HG03439 (cell line): ENCODE data around the gene INPP5J.
A peak's percentile ranks its signal among the peaks of the same experiment; 100 is the strongest.
"Not testable (repeated sequence)": the region's sequence is repeated elsewhere in the genome, so short reads cannot be mapped to it uniquely, and the experiment has no call there.

Source experiments
- ATAC-seq: cut with Tn5 transposase; IDR thresholded peaks from one replicate; pipeline ENCODE4 v1.9.1; 2021; ENCODE audit warnings: mild to moderate bottlenecking, moderate library complexity; ENCODE audit not compliant: unreplicated experiment

INPP5J gene, protein sequence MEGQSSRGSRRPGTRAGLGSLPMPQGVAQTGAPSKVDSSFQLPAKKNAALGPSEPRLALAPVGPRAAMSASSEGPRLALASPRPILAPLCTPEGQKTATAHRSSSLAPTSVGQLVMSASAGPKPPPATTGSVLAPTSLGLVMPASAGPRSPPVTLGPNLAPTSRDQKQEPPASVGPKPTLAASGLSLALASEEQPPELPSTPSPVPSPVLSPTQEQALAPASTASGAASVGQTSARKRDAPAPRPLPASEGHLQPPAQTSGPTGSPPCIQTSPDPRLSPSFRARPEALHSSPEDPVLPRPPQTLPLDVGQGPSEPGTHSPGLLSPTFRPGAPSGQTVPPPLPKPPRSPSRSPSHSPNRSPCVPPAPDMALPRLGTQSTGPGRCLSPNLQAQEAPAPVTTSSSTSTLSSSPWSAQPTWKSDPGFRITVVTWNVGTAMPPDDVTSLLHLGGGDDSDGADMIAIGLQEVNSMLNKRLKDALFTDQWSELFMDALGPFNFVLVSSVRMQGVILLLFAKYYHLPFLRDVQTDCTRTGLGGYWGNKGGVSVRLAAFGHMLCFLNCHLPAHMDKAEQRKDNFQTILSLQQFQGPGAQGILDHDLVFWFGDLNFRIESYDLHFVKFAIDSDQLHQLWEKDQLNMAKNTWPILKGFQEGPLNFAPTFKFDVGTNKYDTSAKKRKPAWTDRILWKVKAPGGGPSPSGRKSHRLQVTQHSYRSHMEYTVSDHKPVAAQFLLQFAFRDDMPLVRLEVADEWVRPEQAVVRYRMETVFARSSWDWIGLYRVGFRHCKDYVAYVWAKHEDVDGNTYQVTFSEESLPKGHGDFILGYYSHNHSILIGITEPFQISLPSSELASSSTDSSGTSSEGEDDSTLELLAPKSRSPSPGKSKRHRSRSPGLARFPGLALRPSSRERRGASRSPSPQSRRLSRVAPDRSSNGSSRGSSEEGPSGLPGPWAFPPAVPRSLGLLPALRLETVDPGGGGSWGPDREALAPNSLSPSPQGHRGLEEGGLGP

GRCh38 chr22:31122532-31123291 is at the start of gene INPP5J:
Gene INPP5J, plus strand, starts transcription at chr22:31122966. Its CDS starts 49 bp downstream, at chr22:31123015.
- ATAC-seq, result no peak

GRCh38 chr22:31073125-31073524 is 49.6 kb upstream of the INPP5J start:
- not testable (repeated sequence) for ATAC-seq

- not testable (repeated sequence) for ATAC-seq
Observed at GRCh38 chr22:31073545-31074145, 49.1 kb upstream of the INPP5J start.

GRCh38 chr22:31075961-31076360 is 46.8 kb upstream of the INPP5J start:
- no peak for ATAC-seq

- no peak for ATAC-seq
Observed at GRCh38 chr22:31077681-31078080, 45.1 kb upstream of the INPP5J start.

DNA sequence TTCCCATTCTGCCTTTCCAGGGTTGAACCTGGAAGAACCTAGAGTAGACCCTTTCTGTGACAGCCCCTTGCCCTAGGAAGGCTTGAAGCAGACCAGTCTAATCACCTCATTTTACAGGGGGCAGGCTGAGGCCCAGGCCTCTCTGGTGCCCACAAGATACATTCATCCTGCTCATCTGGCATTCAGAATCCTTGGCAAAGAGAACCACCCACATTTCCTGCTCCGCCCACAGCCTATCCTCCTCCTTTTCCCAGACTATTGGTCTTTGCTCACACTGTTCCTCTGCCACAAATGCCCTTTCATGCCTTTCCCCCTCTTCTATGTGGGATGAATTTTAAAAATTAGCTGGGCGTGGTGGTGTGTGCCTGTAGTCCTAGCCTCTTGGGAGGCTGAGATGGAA is 44.4 kb upstream of the INPP5J start:
- ATAC-seq, result not testable (repeated sequence)

DNA sequence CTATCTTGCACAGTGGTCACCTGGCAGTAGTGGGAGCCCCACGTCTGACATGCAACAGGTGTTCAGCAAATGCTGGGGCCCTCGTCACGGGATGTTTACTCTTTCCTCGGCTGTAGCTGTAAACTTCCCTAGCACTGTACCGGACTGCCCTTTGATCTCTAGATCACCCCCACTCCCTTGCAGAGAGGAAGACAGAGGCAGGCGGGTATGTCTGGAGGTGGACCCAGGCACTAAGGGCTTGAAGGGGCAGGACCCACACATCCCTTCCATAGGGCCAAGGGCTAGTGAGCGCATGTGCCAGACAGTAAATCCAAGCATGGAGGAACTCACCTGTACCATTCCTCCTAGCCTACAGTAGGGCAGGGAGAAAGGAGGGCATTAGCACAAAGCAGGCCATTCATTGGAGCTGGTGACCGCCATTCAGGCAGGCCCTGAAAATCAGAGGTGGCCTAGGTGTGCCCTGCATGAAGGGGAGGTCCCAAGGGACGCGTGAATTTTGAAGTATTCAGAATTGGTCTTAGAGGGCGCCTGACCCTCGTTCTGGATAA is 43.6 kb upstream of the INPP5J start:
- ATAC-seq, result no peak

DNA sequence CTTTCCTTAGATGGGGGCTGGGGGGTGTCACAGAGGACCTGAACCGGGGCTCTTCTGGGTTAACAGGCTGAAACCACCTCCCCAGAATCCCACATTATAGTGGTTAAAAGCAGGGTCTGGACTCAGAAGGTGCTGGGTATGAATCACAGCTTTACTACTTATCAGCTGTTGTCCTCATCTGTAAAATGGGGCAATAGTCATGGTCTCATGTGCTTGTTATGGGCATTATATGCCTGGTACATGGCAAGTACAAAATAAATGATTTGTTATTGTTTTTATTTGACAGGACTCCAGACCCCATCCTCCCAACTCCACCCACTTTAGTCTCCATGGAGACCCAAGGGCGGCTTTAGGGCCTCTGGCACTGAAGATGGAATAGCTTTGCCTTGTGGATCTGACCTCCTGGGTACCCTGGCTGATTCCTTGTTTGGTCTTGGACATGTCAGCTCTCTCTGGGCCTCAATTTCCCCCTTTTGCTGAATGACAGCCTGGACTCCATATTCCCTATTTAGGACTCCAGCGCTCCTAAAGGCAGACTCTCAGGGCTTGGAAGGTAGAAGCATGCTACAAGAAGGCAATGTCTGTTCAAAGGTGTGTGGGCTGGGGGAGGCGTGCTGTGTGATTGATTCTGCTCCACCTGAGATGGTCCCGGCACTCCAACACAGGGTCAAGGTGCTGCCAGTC is 42.5 kb upstream of the INPP5J start:
- ATAC-seq, result no peak

GRCh38 chr22:31080848-31081649 is 41.7 kb upstream of the INPP5J start, which contains the start of gene SMTN:
Gene SMTN, plus strand, starts transcription at chr22:31081318. Its CDS starts 1,941 bp downstream, at chr22:31083259.
- ATAC-seq, result peak; percentile 56

GRCh38 chr22:31081963-31082605 is 40.7 kb upstream of the INPP5J start:
- no peak for ATAC-seq

DNA sequence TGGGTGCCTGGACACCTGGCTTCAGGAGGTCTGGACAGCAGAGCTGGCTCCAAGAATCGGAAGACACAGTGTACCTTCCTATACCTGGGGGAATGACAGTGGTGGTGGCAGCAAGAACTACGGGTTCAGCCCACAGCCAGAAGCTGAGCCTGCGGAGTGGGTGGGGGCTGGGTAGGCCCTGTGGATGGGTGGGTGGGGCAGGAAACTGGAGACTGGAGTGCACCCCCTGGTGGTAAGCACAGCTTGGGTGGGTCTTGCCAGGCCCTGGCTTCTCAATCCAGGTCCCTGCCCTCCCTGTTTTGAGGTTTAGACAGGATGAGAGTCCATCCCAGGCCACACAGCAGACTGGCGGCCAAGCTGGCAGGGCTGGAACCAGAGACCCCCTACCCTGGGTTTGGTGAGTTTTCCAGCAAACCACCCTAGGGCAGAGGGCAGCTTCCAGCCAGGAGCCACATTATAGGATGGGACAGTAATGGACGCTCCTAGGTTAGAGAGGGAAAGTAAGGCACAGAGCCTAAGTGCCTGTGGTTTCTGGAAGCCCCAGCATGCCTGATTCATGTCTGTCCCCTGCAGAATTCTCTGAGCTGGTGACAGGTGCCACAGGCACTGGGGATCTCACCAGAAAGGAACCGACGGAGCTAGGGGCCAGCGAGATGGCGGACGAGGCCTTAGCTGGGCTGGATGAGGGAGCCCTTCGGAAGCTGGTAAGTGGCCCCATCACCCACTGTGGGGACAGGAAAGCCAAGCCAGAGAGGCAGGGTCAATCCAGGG is 40.0 kb upstream of the INPP5J start:
- ATAC-seq, result no peak

DNA sequence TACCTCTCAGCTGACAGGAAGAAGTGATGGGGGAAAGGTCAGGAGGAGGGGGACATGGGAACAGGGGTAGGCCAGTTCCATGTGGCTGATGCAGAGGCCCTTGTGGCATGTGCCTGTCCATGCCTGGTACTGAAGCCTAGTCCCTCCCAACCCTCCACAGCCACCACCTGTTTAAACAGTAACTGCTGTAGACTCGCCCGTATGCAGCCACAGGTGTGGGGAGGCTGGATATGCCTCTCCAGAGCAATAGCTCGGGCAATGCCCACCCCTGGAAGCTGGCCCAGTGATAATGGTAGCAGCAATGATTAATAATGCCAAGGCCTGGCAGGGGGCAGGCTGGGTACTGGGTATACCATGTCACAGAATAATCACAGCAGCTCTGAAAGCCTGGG is 39.4 kb upstream of the INPP5J start:
- ATAC-seq, result no peak

DNA sequence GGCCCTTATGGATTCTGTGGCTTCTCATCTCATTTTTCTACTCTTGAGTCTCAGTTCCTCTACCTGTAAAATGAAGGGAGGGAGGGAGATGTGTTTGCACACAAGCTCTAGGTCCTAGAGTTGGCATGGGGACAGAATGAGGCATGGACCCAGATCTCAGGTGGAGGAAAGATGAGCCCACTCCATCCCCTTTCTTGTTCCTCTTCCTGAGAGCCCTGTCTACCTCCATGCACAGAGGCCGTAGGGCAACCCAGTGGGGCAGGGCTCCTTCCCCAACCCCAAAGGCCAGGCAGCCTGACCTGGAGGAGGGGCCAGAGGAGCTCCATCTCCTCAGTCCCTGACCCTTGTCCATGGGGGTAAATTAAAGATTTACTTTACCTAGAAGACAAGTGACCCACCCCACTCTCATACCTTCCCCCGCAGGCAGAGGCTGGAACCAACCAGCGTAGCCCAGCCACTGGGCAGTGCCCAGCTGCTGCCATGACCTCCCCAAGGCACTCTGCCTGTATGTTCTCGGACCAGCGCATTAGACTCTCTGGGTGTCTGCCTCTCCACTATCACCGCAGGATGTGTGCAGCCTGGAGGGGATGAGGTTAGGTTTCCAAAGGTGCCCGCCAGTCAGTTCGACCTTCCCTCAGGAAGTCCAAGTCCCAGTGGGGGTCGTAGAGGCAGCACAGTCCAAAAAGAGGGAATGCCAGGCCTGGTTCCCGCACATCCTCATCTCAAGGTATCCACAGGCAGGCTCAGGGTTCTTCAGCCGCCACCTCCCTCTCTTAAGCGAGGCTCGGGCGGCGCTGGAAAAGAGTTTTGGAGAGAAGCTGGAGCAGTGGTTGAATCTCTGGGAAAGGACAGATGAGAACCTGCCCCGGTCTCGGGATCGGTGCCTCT is 38.6 kb upstream of the INPP5J start:
- peak; percentile 3 for ATAC-seq

- ATAC-seq, result peak; percentile 54
Observed at GRCh38 chr22:31084811-31085492, 37.8 kb upstream of the INPP5J start.

GRCh38 chr22:31085493-31085824 is 37.3 kb upstream of the INPP5J start:
- ATAC-seq, result no peak

DNA sequence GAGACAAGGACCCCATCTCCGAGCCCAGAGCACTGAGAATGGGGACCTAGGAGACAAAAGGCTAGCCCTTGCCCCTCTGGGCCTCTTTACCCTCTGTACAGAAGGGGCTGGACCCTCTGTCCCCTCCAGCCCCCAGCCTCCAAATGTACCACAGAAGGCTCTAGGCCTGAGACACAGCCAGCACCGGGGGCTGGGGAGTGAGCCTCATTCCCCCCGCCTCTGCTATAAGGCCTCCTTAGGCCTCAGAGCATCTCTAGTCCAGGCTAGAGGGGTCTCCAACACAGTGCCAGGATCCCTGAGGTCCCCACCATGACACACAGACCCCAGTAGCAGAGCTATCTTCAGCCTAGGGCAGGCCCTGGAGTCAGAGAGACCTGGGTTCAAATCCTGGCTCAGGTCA is 36.8 kb upstream of the INPP5J start:
- ATAC-seq, result no peak
